ENCODE data around the gene UNCX. TPM values are rescaled to one million over a fixed set of nuclear protein-coding genes. Genes with fewer than 3 reads are reported as not detected.

The UNCX gene
- polyA plus RNA-seq, 1 experiment = not detected

GRCh38 chr7:1243964-1244416, 11.3 kb downstream of the UNCX start:
- Histone ChIP-seq H3K27ac (ENCODE audit: low read depth, low read length) (no peak overlapping the region), H3K4me3 (ENCODE audit: low read depth, low read length) (no peak overlapping the region), H3K9me3 (ENCODE audit: control insufficient read depth, insufficient read depth, low read length) (peaks cover 52% of the 10 kb centered on the region), H3K27me3 (ENCODE audit: control insufficient read depth, insufficient read depth, low read length) (peaks cover 93% of the 10 kb centered on the region)
- ChIA-PET POLR2A (no interaction called here), CTCF (no interaction called here)
- TF ChIP-seq CTCF (IDR thresholded peaks at IDR 0.05; ENCODE audit: low read depth, low read length) = no peak
- DNase-seq (ENCODE audit: low read depth, low spot score) = no peak

- Histone ChIP-seq H3K27me3 (ENCODE audit: control insufficient read depth, insufficient read depth, low read length) (peaks cover 91% of the 10 kb centered on the region), H3K9me3 (ENCODE audit: control insufficient read depth, insufficient read depth, low read length) (peaks cover 56% of the 10 kb centered on the region), H3K27ac (ENCODE audit: low read depth, low read length) (no peak overlapping the region), H3K4me3 (ENCODE audit: low read depth, low read length) (no peak overlapping the region)
- POLR2A ChIA-PET = no interaction called here
- CTCF ChIA-PET = no interaction called here
- no peak for DNase-seq (ENCODE audit: low read depth, low spot score)
- no peak for TF ChIP-seq CTCF (IDR thresholded peaks at IDR 0.05; ENCODE audit: low read depth, low read length)
Observed at GRCh38 chr7:1244700-1245523, 12.2 kb downstream of the UNCX start.

GRCh38 chr7:1245524-1246050, 12.9 kb downstream of the UNCX start:
- H3K9me3 ChIP-seq (ENCODE audit: control insufficient read depth, insufficient read depth, low read length) = peaks cover 52% of the 10 kb centered on the region
- no peak for TF ChIP-seq CTCF (IDR thresholded peaks at IDR 0.05; ENCODE audit: low read depth, low read length)
- POLR2A ChIA-PET = no interaction called here
- H3K27ac ChIP-seq (ENCODE audit: low read depth, low read length) = no peak overlapping the region
- CTCF ChIA-PET = no interaction called here
- no peak overlapping the region for H3K4me3 ChIP-seq (ENCODE audit: low read depth, low read length)
- peaks cover 91% of the 10 kb centered on the region for H3K27me3 ChIP-seq (ENCODE audit: control insufficient read depth, insufficient read depth, low read length)
- no peak for DNase-seq (ENCODE audit: low read depth, low spot score)

- no peak for DNase-seq (ENCODE audit: low read depth, low spot score)
- TF ChIP-seq CTCF (IDR thresholded peaks at IDR 0.05; ENCODE audit: low read depth, low read length) = no peak
- peaks cover 48% of the 10 kb centered on the region for H3K9me3 ChIP-seq (ENCODE audit: control insufficient read depth, insufficient read depth, low read length)
- no peak overlapping the region for H3K4me3 ChIP-seq (ENCODE audit: low read depth, low read length)
- POLR2A ChIA-PET = no interaction called here
- CTCF ChIA-PET = no interaction called here
- peaks cover 92% of the 10 kb centered on the region for H3K27me3 ChIP-seq (ENCODE audit: control insufficient read depth, insufficient read depth, low read length)
- no peak overlapping the region for H3K27ac ChIP-seq (ENCODE audit: low read depth, low read length)
Observed at GRCh38 chr7:1246160-1246870, 13.6 kb downstream of the UNCX start.
